ENCODE results near the gene OR12D2. TPM values are rescaled to one million over a fixed set of nuclear protein-coding genes. Genes with fewer than 3 reads are reported as not detected.

OR12D2 gene
- total and polyA plus RNA-seq, 8 donors: not detected

DNA sequence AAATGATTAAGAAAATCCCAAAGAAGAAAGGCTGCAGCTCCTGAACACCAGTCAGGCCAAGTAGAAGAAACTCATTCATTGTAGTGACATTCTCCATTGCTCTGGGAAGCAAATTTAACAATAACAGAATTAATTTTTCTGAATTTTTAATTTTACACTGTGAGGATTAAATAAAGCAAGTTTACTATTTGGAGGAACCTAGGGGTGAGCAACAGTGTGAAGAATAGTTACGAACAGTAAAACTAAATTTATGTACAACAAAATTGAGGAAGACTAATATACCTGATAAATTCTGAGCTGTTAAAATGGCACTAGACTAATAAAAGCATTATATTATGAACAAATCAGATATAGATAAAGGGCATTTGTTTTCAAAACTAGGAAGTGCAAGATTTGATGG lies 20.2 kb upstream of the OR12D2 start, which contains the start of gene OR12D3:
TSS of gene OR12D3 (minus strand) at position 101 of the 400 bp plus-strand sequence. CDS start at position 97, 4 bp downstream.
- TF ChIP-seq, protein P1, sequence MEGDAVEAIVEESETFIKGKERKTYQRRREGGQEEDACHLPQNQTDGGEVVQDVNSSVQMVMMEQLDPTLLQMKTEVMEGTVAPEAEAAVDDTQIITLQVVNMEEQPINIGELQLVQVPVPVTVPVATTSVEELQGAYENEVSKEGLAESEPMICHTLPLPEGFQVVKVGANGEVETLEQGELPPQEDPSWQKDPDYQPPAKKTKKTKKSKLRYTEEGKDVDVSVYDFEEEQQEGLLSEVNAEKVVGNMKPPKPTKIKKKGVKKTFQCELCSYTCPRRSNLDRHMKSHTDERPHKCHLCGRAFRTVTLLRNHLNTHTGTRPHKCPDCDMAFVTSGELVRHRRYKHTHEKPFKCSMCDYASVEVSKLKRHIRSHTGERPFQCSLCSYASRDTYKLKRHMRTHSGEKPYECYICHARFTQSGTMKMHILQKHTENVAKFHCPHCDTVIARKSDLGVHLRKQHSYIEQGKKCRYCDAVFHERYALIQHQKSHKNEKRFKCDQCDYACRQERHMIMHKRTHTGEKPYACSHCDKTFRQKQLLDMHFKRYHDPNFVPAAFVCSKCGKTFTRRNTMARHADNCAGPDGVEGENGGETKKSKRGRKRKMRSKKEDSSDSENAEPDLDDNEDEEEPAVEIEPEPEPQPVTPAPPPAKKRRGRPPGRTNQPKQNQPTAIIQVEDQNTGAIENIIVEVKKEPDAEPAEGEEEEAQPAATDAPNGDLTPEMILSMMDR (IDR thresholded peaks at IDR 0.05): no peak
- Histone ChIP-seq H3K27me3 (peaks cover 0 to 7% of the 10 kb centered on the region in 2 donors), H3K27ac (no peak within 1 kb of the TSS), H3K4me3 (no peak within 1 kb of the TSS), H3K36me3 (no peaks in the 10 kb centered on the region), H3K9me3 (no peaks in the 10 kb centered on the region), H3K4me1 (no peaks in the 10 kb centered on the region)
- ATAC-seq (no peak), DNase-seq (no peak)
- intact Hi-C loops (cut with DNase I): no loop called here

DNA sequence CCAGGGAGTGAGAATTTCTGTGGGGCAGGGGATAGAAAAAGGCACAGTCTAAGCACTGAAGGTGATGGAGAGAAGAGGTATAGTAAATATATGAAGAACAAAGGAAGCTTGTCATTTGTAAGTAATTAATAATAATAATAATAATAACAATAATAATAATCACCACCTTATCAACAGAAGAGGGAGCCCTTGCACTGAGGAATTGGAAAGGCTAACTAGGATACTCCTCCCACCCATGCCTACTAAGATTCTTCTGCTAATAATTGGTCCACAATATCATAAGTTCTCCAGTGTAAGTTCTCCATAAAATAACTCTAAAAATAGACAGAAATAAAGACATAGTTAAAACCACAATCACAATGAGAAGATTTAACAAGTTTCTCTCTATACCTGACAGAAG lies 19.4 kb upstream of the OR12D2 start:
- intact Hi-C loops (cut with DNase I): no loop called here
- Histone ChIP-seq H3K27ac (no peak overlapping the region), H3K9me3 (no peaks in the 10 kb centered on the region), H3K4me1 (no peaks in the 10 kb centered on the region), H3K36me3 (no peaks in the 10 kb centered on the region), H3K27me3 (peaks cover 0 to 7% of the 10 kb centered on the region in 2 donors), H3K4me3 (no peak overlapping the region)
- DNase-seq: peak in 2 of 4 donors; percentile 1 to 7
- TF ChIP-seq, protein P1 (IDR thresholded peaks at IDR 0.05): no peak
- peak; percentile 33 for ATAC-seq

DNA sequence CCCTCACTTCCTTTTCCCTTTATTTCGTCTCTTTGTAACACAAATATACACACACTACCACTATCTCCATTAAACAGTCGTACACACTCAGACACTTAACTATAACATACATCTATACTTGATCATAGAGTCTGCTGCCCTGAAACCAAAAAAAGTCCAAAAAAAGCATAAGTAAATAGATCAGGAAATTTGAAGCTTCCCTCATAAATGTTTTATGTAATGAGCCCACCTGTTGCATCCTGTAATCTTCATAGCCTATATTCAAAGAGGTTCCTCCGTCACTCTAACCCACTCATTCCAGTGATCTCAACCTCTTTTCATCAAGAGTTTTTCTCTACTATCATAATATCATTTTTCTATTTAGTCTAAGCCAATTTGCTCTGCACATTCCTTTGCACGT lies 6.9 kb upstream of the OR12D2 start:
- Histone ChIP-seq H3K9me3 (no peaks in the 10 kb centered on the region), H3K27me3 (peaks cover 0 to 9% of the 10 kb centered on the region in 2 donors), H3K36me3 (no peaks in the 10 kb centered on the region), H3K4me3 (no peak overlapping the region), H3K27ac (no peak overlapping the region), H3K4me1 (no peaks in the 10 kb centered on the region)
- no peak for DNase-seq
- intact Hi-C loops (cut with DNase I): no loop called here
- TF ChIP-seq, protein P1 (IDR thresholded peaks at IDR 0.05): no peak
- ATAC-seq: no peak

DNA sequence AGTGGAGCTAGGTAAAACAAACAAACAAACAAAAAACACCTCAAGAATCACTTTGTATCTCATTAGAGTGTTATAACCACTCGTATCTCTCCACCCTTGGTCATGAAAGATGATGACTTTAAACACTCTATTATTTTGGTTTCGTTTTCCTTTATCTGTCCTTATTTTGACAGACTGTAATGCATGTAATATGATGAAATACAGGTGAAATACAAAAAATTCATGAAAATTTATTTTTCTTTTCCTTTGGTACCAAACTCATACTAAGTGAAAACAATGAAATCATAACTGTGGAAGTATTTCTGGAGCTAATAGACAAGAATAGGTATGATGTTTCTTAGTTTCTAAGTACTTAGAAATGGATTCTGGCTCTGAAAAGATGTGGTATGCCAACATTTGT lies 4.1 kb downstream of the OR12D2 start:
- intact Hi-C loops (cut with DNase I): no loop called here
- TF ChIP-seq, protein P1 (IDR thresholded peaks at IDR 0.05): no peak
- H3K4me3 ChIP-seq: no peak overlapping the region

DNA sequence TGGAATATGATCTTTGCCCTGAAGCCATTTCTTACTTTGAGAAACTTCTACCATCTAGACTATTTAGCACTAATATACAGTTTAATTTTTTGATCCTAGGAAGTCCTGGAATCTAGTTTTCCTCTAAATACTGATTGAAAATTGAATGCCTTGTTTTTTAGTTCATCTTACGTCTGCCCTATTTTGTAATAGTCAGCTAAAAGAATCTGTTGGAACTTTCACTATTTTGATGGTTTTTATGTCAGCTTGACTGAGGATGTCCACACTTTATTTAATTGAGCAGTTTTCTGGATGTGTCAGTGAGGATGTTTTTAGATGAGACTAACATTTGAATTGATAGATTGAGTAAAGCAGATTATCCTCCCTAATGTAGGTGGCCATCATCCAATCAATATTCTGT lies 8.4 kb downstream of the OR12D2 start:
- H3K36me3 ChIP-seq: no peaks in the 10 kb centered on the region
- H3K27ac ChIP-seq: no peak overlapping the region
- no peak for DNase-seq
- H3K4me1 ChIP-seq: no peaks in the 10 kb centered on the region
- TF ChIP-seq, protein P1 (IDR thresholded peaks at IDR 0.05): no peak
- ATAC-seq: no peak
- H3K9me3 ChIP-seq: peaks cover 0 to 5% of the 10 kb centered on the region in 2 donors
- H3K4me3 ChIP-seq: no peak overlapping the region
- intact Hi-C loops (cut with DNase I): no loop called here
- H3K27me3 ChIP-seq: no peaks in the 10 kb centered on the region

More for the DNA sequence above, 4.1 kb downstream of the OR12D2 start:
- Histone ChIP-seq H3K4me1 (no peaks in the 10 kb centered on the region), H3K27ac (no peak overlapping the region), H3K27me3 (no peaks in the 10 kb centered on the region), H3K36me3 (no peaks in the 10 kb centered on the region), H3K9me3 (no peaks in the 10 kb centered on the region)
- ATAC-seq (no peak), DNase-seq (no peak)
